WERI-Rb-1 (cell line): ENCODE data around the gene TTLL5.

Experiments used
- DNase-seq: peaks from one replicate; pipeline ENCODE4 v3.0.0-alpha.2; 2020
- H3K27ac ChIP-seq: fragments of 250-450 bp; sonication (Bioruptor Pico); 2 replicates; pipeline ENCODE4 v1.5.1; 2020; ENCODE audit warnings: mild to moderate bottlenecking, moderate library complexity
- H3K27me3 ChIP-seq: fragments of 250-450 bp; sonication (Bioruptor Pico); 2 replicates; pipeline ENCODE4 v1.5.1; 2021; ENCODE audit warnings: mild to moderate bottlenecking, low read depth, moderate library complexity; ENCODE audit not compliant: insufficient read depth, severe bottlenecking
- H3K36me3 ChIP-seq: fragments of 250-450 bp; sonication (Bioruptor Pico); 2 replicates; pipeline ENCODE4 v1.5.1; 2020; ENCODE audit warnings: mild to moderate bottlenecking, moderate library complexity
- H3K4me3 ChIP-seq: 2 replicates; pipeline ENCODE4 v1.5.1; 2011; ENCODE audit warnings: low read depth, mild to moderate bottlenecking, control low read depth, low read length
- H3K9me3 ChIP-seq: fragments of 250-450 bp; sonication (Bioruptor Pico); 2 replicates; pipeline ENCODE4 v1.5.1; 2021; ENCODE audit warnings: mild to moderate bottlenecking, moderate library complexity; ENCODE audit not compliant: severe bottlenecking
- TF ChIP-seq, protein P1 (sequence below): IDR thresholded peaks from 2 replicates; pipeline ENCODE4 v1.5.1; 2011; ENCODE audit warnings: low read depth, mild to moderate bottlenecking, control low read depth, inconsistent platforms, low read length

Gene TTLL5

DNA sequence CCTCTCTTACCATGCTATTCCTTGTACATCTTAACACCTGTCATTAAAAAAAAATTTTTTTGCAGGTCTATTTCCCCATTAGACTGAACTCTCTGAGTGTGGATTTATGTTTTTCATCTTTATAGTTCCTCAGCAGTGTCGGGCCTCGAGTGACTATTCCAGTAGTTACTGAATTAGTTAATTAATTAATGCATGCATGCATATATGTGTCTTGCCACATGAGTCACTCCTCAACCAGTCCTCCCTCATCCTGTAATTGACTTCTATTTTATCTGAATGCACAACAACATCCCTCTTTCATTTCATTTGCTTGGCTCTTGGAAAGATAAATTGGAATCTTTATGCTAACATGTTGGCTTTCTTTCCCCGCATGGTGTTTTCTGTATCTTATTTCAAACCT, 36.0 kb upstream of the TTLL5 start:
- no peak overlapping the region for H3K27ac ChIP-seq
- H3K27me3 ChIP-seq, result no peaks in the 10 kb centered on the region
- no peak overlapping the region for H3K4me3 ChIP-seq
- H3K36me3 ChIP-seq, result no peaks in the 10 kb centered on the region
- H3K9me3 ChIP-seq, result no peaks in the 10 kb centered on the region
- DNase-seq, result no peak
- TF ChIP-seq, protein P1, sequence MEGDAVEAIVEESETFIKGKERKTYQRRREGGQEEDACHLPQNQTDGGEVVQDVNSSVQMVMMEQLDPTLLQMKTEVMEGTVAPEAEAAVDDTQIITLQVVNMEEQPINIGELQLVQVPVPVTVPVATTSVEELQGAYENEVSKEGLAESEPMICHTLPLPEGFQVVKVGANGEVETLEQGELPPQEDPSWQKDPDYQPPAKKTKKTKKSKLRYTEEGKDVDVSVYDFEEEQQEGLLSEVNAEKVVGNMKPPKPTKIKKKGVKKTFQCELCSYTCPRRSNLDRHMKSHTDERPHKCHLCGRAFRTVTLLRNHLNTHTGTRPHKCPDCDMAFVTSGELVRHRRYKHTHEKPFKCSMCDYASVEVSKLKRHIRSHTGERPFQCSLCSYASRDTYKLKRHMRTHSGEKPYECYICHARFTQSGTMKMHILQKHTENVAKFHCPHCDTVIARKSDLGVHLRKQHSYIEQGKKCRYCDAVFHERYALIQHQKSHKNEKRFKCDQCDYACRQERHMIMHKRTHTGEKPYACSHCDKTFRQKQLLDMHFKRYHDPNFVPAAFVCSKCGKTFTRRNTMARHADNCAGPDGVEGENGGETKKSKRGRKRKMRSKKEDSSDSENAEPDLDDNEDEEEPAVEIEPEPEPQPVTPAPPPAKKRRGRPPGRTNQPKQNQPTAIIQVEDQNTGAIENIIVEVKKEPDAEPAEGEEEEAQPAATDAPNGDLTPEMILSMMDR, result no peak

DNA sequence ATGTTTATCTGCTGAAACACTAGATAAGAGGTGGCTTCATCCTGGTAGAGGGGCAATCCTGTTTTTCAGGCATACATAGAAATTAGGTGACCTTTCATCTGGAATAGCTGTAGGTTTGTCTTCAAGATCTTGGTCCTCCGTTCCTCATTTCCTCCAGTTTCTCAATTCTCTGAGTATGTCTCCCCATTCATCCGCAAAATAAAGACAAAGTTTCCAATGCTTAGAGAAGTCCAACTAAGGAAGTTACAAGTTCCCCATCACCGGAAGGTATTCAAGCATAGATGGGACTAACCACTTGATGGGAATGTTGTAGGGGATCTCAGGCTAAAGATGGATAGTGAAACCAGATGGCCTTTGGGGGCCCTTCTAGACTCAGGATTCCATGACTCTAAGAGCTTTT, 34.6 kb upstream of the TTLL5 start:
- H3K36me3 ChIP-seq, result no peaks in the 10 kb centered on the region
- TF ChIP-seq, protein P1, result no peak
- no peak overlapping the region for H3K4me3 ChIP-seq
- no peak overlapping the region for H3K27ac ChIP-seq
- no peaks in the 10 kb centered on the region for H3K9me3 ChIP-seq
- H3K27me3 ChIP-seq, result no peaks in the 10 kb centered on the region
- DNase-seq, result no peak

DNA sequence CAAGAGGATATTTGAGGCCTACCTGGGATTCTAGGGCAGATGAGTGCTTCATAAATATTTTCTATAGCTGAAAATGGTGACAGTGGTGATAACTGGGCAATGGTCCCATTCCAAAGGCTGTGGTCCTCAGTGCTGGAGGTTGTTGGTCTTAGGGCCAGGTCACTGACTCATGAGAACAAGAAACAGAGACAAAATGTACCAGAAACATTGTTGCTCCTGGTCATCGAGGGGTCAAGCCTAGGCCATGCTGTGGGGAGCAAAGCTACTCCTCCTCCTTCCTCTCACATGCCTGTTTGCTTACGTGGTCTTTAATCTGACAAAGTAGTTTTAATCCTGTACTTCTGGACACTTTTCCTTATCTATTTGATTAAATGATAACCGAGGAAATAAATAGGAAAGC, 34.2 kb upstream of the TTLL5 start:
- TF ChIP-seq, protein P1, result no peak
- no peaks in the 10 kb centered on the region for H3K27me3 ChIP-seq
- DNase-seq, result no peak
- H3K4me3 ChIP-seq, result no peak overlapping the region
- no peaks in the 10 kb centered on the region for H3K9me3 ChIP-seq
- H3K36me3 ChIP-seq, result no peaks in the 10 kb centered on the region
- no peak overlapping the region for H3K27ac ChIP-seq

DNA sequence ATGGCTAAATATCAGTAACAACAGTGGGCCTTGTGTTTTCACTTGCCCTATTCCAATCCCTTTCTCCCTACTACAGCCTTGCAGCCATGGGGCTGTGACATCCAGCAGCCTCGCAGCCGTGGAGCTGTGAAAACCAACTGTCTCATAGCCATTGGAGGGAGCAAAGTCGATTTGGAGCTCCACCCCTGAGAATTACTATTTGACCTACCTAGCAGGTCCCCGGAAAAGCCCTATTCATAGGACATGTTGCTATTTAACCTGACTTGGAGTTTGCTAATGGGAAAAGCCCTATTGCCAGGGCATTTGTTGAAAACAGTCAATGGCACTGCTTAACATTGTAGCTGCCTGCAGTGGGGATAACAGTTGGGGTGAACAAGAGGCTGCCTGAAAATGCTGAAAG, 33.6 kb upstream of the TTLL5 start:
- Histone ChIP-seq H3K4me3 (no peak overlapping the region), H3K9me3 (no peaks in the 10 kb centered on the region), H3K36me3 (no peaks in the 10 kb centered on the region), H3K27ac (no peak overlapping the region), H3K27me3 (no peaks in the 10 kb centered on the region)
- TF ChIP-seq, protein P1, result no peak
- DNase-seq, result no peak

DNA sequence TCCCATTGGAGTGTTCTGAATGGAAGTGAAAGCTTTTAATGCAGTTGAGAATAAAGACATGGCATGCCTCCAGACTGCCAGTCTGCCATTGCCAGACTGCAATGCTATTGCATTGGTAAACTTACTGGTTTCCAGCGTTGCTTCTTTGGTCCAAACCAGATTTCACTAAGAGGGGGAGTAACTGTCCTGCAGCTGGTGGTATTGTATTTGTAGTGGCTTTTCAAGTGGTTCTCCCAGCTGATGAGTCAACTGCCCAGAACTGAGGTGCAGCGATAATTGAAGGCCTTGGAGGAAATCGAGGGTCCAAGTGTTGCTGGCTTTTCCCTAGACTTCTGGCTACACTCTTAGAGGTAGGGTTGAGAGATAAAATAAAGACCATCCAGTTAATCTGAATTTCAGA, 32.2 kb upstream of the TTLL5 start:
- H3K27ac ChIP-seq, result no peak overlapping the region
- H3K27me3 ChIP-seq, result no peaks in the 10 kb centered on the region
- TF ChIP-seq, protein P1, result no peak
- H3K9me3 ChIP-seq, result no peaks in the 10 kb centered on the region
- no peak overlapping the region for H3K4me3 ChIP-seq
- no peaks in the 10 kb centered on the region for H3K36me3 ChIP-seq
- no peak for DNase-seq

DNA sequence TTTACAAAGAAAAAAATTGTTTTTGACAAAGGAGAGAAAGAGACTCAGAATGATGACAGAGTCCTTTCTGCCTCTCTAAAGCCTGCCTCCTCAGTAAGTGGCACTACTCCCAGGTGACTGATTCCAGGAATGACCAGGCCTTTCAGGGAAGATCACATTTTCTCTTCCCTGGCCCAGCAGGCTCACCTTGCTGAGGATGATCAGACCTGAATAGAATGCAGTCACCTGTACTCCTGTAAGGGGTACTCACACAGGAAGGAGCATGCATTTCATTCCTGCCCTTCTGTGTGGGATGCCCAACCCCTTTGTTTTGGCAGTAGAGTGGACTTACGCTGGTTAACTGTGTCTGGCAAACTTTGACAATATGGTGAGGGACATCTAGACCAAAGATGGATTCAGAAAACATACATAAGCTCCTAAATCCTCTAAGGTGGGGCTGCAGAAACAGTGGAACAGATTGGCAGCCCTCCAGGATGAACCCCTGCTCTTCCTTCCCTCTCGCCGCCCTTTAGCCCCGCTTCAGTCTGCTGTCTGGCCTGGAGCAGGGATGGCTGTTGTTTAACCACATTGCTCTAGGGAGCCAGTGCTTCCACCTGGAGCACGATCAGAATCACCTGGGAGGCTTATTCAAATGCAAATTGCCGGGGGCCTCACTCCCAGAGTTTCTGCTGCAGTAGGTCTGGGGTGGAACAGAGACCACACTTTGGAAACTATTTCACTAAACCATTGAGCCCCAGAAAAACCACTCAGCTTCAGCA, 30.2 kb upstream of the TTLL5 start:
- H3K27ac ChIP-seq, result no peak overlapping the region
- TF ChIP-seq, protein P1, result no peak

More for the DNA sequence above, 30.2 kb upstream of the TTLL5 start:
- H3K27me3 ChIP-seq, result no peaks in the 10 kb centered on the region
- H3K9me3 ChIP-seq, result no peaks in the 10 kb centered on the region
- no peak for DNase-seq
- no peaks in the 10 kb centered on the region for H3K36me3 ChIP-seq
- no peak overlapping the region for H3K4me3 ChIP-seq
